Lower leg skin (tissue), 4 donors: Measurements from ENCODE around the gene NTRK2. TPM values are rescaled to one million over a fixed set of nuclear protein-coding genes. Genes with fewer than 3 reads are reported as not detected.

Experiments
- DNase-seq, 2 donors: peaks; one replicate each; pipeline ENCODE4 v3.0.0-alpha.2; 2019; ENCODE audit warnings: low spot score in 2 of 2
- H3K4me3 ChIP-seq: fragments of 200-600 bp; sonication (generic); 2 replicates; pipeline ENCODE4 v1.5.1; 2017; ENCODE audit warnings: mild to moderate bottlenecking, low read depth; ENCODE audit not compliant: poor library complexity, severe bottlenecking
- CTCF ChIP-seq, 3 donors: fragments of 450-650 bp; IDR thresholded peaks; one replicate each; pipeline ENCODE4 v1.5.1; 2016; ENCODE audit warnings: antibody characterized with exemption in 3 of 3, mild to moderate bottlenecking in 3 of 3, moderate library complexity in 2 of 3
- POLR2A ChIP-seq, 2 donors: fragments of 450-650 bp; IDR thresholded peaks; one replicate each; pipeline ENCODE4 v1.6.1; 2016 to 2017; ENCODE audit warnings: antibody characterized with exemption in 2 of 2, mild to moderate bottlenecking in 1 of 2, moderate library complexity in 1 of 2
- WGBS, 2 donors: methylation state at CpG; one replicate each; pipeline ENCODE4 v1.1.5; 2018; 5-methylcytosine and 5-hydroxymethylcytosine counted together
- intact Hi-C: fragments of 100-400 bp; cut with DNase I; formaldehyde crosslinking; loops from one replicate; pipeline ENCODE4 v1.15.0; 2023; ENCODE audit warnings: low total_unique reads
- total RNA-seq, 4 donors: library from RNA; depleted of rRNA; stranded (reverse); fragments of >200 nt; gene quantifications; one replicate each; pipeline ENCODE4 v1.1.0, GENCODE V29; 2016

Gene NTRK2
- total RNA-seq, 4 donors from 2014 or later = 6.2 to 16.3 (median 10.3) TPM

DNA sequence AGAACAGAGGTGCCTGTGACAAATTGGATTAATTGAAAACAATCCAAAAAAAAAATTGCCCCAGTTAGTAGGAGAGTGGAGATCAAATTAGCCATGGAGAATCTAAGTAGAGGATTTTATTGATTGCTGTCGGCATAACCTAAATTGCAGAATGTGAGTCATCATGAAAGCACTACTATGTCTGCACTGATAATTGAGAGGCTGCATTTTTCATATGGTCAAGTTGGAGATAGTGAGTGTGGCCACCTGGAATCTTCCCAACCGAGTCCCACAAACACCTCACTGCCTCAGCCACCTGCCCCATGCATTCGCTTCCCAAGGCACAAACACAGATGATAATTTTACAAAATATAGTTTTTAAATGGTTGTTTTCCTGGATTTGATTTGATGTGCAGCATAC is 123.7 kb downstream of the NTRK2 start:
- TF ChIP-seq POLR2A (IDR thresholded peaks at IDR 0.05) (no peak), CTCF (IDR thresholded peaks at IDR 0.05) (no peak)
- intact Hi-C loops = no loop called here
- 80 to 89% methylated on average over 3 of the region's 3 CpGs for WGBS, 2 donors
- DNase-seq = no peak
- H3K4me3 ChIP-seq = no peak overlapping the region

GRCh38 chr9:84794981-84795637 is 125.6 kb downstream of the NTRK2 start:
- DNase-seq = no peak
- 63 to 64% methylated on average over 10 of the region's 10 CpGs for WGBS, 2 donors
- TF ChIP-seq CTCF (IDR thresholded peaks at IDR 0.05) = no peak
- no peak for TF ChIP-seq POLR2A (IDR thresholded peaks at IDR 0.05)
- H3K4me3 ChIP-seq = no peak overlapping the region
- intact Hi-C loops = no loop called here

DNA sequence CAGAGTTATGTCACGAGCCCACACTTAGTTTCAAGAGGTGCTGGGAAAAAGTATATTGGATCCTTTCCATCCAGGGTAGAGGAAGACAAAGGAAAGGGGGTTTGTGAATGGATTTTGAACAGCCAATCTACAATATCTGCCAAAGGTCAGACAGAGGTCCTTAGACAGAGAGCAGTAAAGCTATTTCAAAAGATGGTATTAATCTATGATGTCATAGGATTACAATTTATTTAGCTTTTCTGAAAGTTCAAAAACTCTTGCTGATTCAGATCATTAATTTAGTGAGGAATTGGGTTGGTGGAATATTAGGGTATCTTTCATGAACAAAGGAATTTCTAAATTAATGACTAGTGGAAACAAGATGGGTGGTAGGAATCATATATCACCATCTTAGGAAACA is 126.9 kb downstream of the NTRK2 start:
- no peak for DNase-seq
- WGBS, 2 donors = 90 to 93% methylated on average over 1 of the region's 1 CpG
- intact Hi-C loops = no loop called here
- TF ChIP-seq POLR2A (IDR thresholded peaks at IDR 0.05) (no peak), CTCF (IDR thresholded peaks at IDR 0.05) (no peak)
- no peak overlapping the region for H3K4me3 ChIP-seq

DNA sequence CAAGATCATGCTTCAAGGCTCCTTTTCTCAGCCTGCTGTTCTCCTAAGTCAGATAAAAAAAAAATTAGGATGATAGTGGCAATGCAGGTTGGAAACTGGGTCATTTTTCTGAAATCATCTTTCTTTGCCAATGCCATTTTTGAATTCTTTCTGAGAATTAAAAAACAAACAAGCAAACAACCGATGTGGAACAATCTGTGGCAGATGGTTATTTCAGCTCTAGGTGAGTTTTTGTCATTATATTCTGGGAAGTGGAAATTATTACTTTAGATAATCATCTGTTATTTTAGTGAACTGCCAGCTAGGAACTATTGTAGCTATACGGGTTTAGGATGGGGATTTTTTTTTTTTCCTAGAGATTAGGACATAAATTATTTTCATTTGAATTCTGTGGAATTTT is 129.7 kb downstream of the NTRK2 start:
- no peak overlapping the region for H3K4me3 ChIP-seq
- DNase-seq = no peak
- no peak for TF ChIP-seq CTCF (IDR thresholded peaks at IDR 0.05)
- WGBS, 2 donors = 38 to 43% methylated on average over 2 of the region's 2 CpGs
- intact Hi-C loops = no loop called here

DNA sequence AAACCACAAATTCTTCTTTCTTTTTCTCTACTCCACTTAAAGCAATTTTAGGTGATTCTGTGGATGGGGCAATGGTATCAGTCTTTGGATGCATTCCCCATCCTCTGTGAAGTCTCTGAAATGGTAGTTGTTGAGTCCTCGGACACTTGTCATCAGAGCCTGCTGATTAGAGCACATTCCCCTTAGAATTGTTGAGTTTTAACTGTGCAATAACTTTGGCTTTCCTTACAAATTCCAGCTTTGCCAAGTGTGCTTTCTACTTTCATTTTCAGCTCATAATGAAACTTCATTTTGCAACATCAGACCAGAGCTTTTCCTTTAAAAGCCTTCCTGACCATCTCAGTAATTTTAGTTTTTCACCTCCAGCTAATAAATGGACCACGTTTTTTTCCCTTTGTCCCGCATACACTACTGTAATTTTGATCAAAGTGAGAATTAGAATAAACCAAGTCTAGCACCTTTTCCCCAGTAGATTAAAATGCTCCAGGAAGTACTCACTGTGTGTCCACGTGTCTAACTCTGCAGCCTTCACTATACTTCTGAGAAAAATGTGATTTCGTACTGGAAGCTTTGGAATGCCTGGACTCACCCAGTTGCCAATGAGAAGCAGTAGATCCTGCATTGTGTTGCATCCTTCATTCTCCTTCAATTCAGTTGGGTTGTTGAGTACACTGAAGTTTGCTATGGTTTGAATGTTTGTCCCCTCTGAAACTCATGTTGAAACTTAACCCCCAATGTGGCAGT is 135.6 kb downstream of the NTRK2 start:
- no peak overlapping the region for H3K4me3 ChIP-seq
- no peak for DNase-seq
- WGBS, 2 donors = 39 to 47% methylated on average over 5 of the region's 5 CpGs
- intact Hi-C loops = no loop called here
- TF ChIP-seq POLR2A (IDR thresholded peaks at IDR 0.05) (no peak), CTCF (IDR thresholded peaks at IDR 0.05) (no peak)
